Measurements from ENCODE around the gene FAM13C. TPM values are rescaled to one million over a fixed set of nuclear protein-coding genes. Genes with fewer than 3 reads are reported as not detected.
A peak's percentile ranks its signal among the peaks of the same experiment; 100 is the strongest.

Gene FAM13C
- total RNA-seq, 1 donor from 2014 or later = 31.8 TPM

- Histone ChIP-seq H3K4me3 (ENCODE audit: low read length in 3 of 3) (peak overlapping the region in 1 of 3 donors; percentile 32), H3K9ac (ENCODE audit: low read depth in 1 of 3, low read length in 3 of 3) (no peak overlapping the region), H3K36me3 (ENCODE audit: control insufficient read depth in 3 of 3, insufficient read depth in 3 of 3, low read length in 3 of 3) (peaks cover 0 to 4% (median 0%) of the 10 kb centered on the region in 3 donors), H3K27ac (ENCODE audit: low read depth, low read length) (peak overlapping the region; percentile 56), H3K4me1 (ENCODE audit: control insufficient read depth in 3 of 3, insufficient read depth in 3 of 3, low read length in 3 of 3) (peaks cover 47 to 54% (median 53%) of the 10 kb centered on the region in 3 donors), H3K27me3 (ENCODE audit: control insufficient read depth in 3 of 3, insufficient read depth in 3 of 3, low read length in 3 of 3) (no peaks in the 10 kb centered on the region), H3K9me3 (ENCODE audit: control insufficient read depth in 3 of 3, low read length in 3 of 3) (no peaks in the 10 kb centered on the region)
Measured at GRCh38 chr10:59311025-59311424, 51.3 kb downstream of the FAM13C start.

- Histone ChIP-seq H3K27me3 (ENCODE audit: control insufficient read depth in 3 of 3, insufficient read depth in 3 of 3, low read length in 3 of 3) (no peaks in the 10 kb centered on the region), H3K4me3 (ENCODE audit: low read length in 3 of 3) (no peak overlapping the region), H3K9ac (ENCODE audit: low read depth in 1 of 3, low read length in 3 of 3) (no peak overlapping the region), H3K4me1 (ENCODE audit: control insufficient read depth in 3 of 3, insufficient read depth in 3 of 3, low read length in 3 of 3) (peaks cover 43 to 54% (median 49%) of the 10 kb centered on the region in 3 donors), H3K36me3 (ENCODE audit: control insufficient read depth in 3 of 3, insufficient read depth in 3 of 3, low read length in 3 of 3) (peaks cover 0 to 4% (median 0%) of the 10 kb centered on the region in 3 donors), H3K9me3 (ENCODE audit: control insufficient read depth in 3 of 3, low read length in 3 of 3) (no peaks in the 10 kb centered on the region), H3K27ac (ENCODE audit: low read depth, low read length) (peak overlapping the region; percentile 56)
Measured at GRCh38 chr10:59310324-59310914, 51.9 kb downstream of the FAM13C start.

- Histone ChIP-seq H3K9ac (ENCODE audit: low read depth in 1 of 3, low read length in 3 of 3) (no peak overlapping the region), H3K27ac (ENCODE audit: low read depth, low read length) (no peak overlapping the region), H3K27me3 (ENCODE audit: control insufficient read depth in 3 of 3, insufficient read depth in 3 of 3, low read length in 3 of 3) (no peaks in the 10 kb centered on the region), H3K4me1 (ENCODE audit: control insufficient read depth in 3 of 3, insufficient read depth in 3 of 3, low read length in 3 of 3) (peaks cover 18 to 29% (median 18%) of the 10 kb centered on the region in 3 donors), H3K36me3 (ENCODE audit: control insufficient read depth in 3 of 3, insufficient read depth in 3 of 3, low read length in 3 of 3) (peaks cover 0 to 6% (median 4%) of the 10 kb centered on the region in 3 donors), H3K9me3 (ENCODE audit: control insufficient read depth in 3 of 3, low read length in 3 of 3) (no peaks in the 10 kb centered on the region), H3K4me3 (ENCODE audit: low read length in 3 of 3) (no peak overlapping the region)
Measured at GRCh38 chr10:59304521-59305097, 57.7 kb downstream of the FAM13C start.

- Histone ChIP-seq H3K27me3 (ENCODE audit: control insufficient read depth in 3 of 3, insufficient read depth in 3 of 3, low read length in 3 of 3) (no peaks in the 10 kb centered on the region), H3K27ac (ENCODE audit: low read depth, low read length) (no peak overlapping the region), H3K9me3 (ENCODE audit: control insufficient read depth in 3 of 3, low read length in 3 of 3) (no peaks in the 10 kb centered on the region), H3K36me3 (ENCODE audit: control insufficient read depth in 3 of 3, insufficient read depth in 3 of 3, low read length in 3 of 3) (peaks cover 0 to 6% (median 4%) of the 10 kb centered on the region in 3 donors), H3K4me1 (ENCODE audit: control insufficient read depth in 3 of 3, insufficient read depth in 3 of 3, low read length in 3 of 3) (peaks cover 13 to 18% (median 14%) of the 10 kb centered on the region in 3 donors), H3K9ac (ENCODE audit: low read depth in 1 of 3, low read length in 3 of 3) (no peak overlapping the region), H3K4me3 (ENCODE audit: low read length in 3 of 3) (no peak overlapping the region)
Measured at GRCh38 chr10:59303018-59303417, 59.3 kb downstream of the FAM13C start.

GRCh38 chr10:59302381-59302780, 60.0 kb downstream of the FAM13C start:
- no peaks in the 10 kb centered on the region for H3K9me3 ChIP-seq (ENCODE audit: control insufficient read depth in 3 of 3, low read length in 3 of 3)
- H3K4me3 ChIP-seq (ENCODE audit: low read length in 3 of 3) = no peak overlapping the region
- H3K27ac ChIP-seq (ENCODE audit: low read depth, low read length) = no peak overlapping the region
- H3K36me3 ChIP-seq (ENCODE audit: control insufficient read depth in 3 of 3, insufficient read depth in 3 of 3, low read length in 3 of 3) = peaks cover 0 to 6% (median 4%) of the 10 kb centered on the region in 3 donors
- H3K4me1 ChIP-seq (ENCODE audit: control insufficient read depth in 3 of 3, insufficient read depth in 3 of 3, low read length in 3 of 3) = peaks cover 9 to 18% (median 10%) of the 10 kb centered on the region in 3 donors
- no peaks in the 10 kb centered on the region for H3K27me3 ChIP-seq (ENCODE audit: control insufficient read depth in 3 of 3, insufficient read depth in 3 of 3, low read length in 3 of 3)
- H3K9ac ChIP-seq (ENCODE audit: low read depth in 1 of 3, low read length in 3 of 3) = no peak overlapping the region

GRCh38 chr10:59301067-59301754, 61.1 kb downstream of the FAM13C start:
- Histone ChIP-seq H3K27me3 (ENCODE audit: control insufficient read depth in 3 of 3, insufficient read depth in 3 of 3, low read length in 3 of 3) (no peaks in the 10 kb centered on the region), H3K36me3 (ENCODE audit: control insufficient read depth in 3 of 3, insufficient read depth in 3 of 3, low read length in 3 of 3) (peaks cover 0 to 6% (median 2%) of the 10 kb centered on the region in 3 donors), H3K27ac (ENCODE audit: low read depth, low read length) (no peak overlapping the region), H3K4me3 (ENCODE audit: low read length in 3 of 3) (no peak overlapping the region), H3K4me1 (ENCODE audit: control insufficient read depth in 3 of 3, insufficient read depth in 3 of 3, low read length in 3 of 3) (peaks cover 12 to 24% (median 13%) of the 10 kb centered on the region in 3 donors), H3K9me3 (ENCODE audit: control insufficient read depth in 3 of 3, low read length in 3 of 3) (no peaks in the 10 kb centered on the region), H3K9ac (ENCODE audit: low read depth in 1 of 3, low read length in 3 of 3) (no peak overlapping the region)

- Histone ChIP-seq H3K27me3 (ENCODE audit: control insufficient read depth in 3 of 3, insufficient read depth in 3 of 3, low read length in 3 of 3) (no peaks in the 10 kb centered on the region), H3K4me3 (ENCODE audit: low read length in 3 of 3) (no peak overlapping the region), H3K4me1 (ENCODE audit: control insufficient read depth in 3 of 3, insufficient read depth in 3 of 3, low read length in 3 of 3) (peaks cover 12 to 24% (median 14%) of the 10 kb centered on the region in 3 donors), H3K9me3 (ENCODE audit: control insufficient read depth in 3 of 3, low read length in 3 of 3) (no peaks in the 10 kb centered on the region), H3K36me3 (ENCODE audit: control insufficient read depth in 3 of 3, insufficient read depth in 3 of 3, low read length in 3 of 3) (peaks cover 0 to 6% (median 0%) of the 10 kb centered on the region in 3 donors), H3K27ac (ENCODE audit: low read depth, low read length) (no peak overlapping the region), H3K9ac (ENCODE audit: low read depth in 1 of 3, low read length in 3 of 3) (no peak overlapping the region)
Measured at GRCh38 chr10:59300386-59300785, 62.0 kb downstream of the FAM13C start.

- no peak overlapping the region for H3K9ac ChIP-seq (ENCODE audit: low read depth in 1 of 3, low read length in 3 of 3)
- no peak overlapping the region for H3K4me3 ChIP-seq (ENCODE audit: low read length in 3 of 3)
- peaks cover 0 to 6% (median 0%) of the 10 kb centered on the region in 3 donors for H3K36me3 ChIP-seq (ENCODE audit: control insufficient read depth in 3 of 3, insufficient read depth in 3 of 3, low read length in 3 of 3)
- no peaks in the 10 kb centered on the region for H3K27me3 ChIP-seq (ENCODE audit: control insufficient read depth in 3 of 3, insufficient read depth in 3 of 3, low read length in 3 of 3)
- peaks cover 12 to 29% (median 17%) of the 10 kb centered on the region in 3 donors for H3K4me1 ChIP-seq (ENCODE audit: control insufficient read depth in 3 of 3, insufficient read depth in 3 of 3, low read length in 3 of 3)
- no peaks in the 10 kb centered on the region for H3K9me3 ChIP-seq (ENCODE audit: control insufficient read depth in 3 of 3, low read length in 3 of 3)
- H3K27ac ChIP-seq (ENCODE audit: low read depth, low read length) = no peak overlapping the region
Measured at GRCh38 chr10:59299933-59300332, 62.4 kb downstream of the FAM13C start.

- peaks cover 12 to 21% (median 20%) of the 10 kb centered on the region in 3 donors for H3K4me1 ChIP-seq (ENCODE audit: control insufficient read depth in 3 of 3, insufficient read depth in 3 of 3, low read length in 3 of 3)
Measured at GRCh38 chr10:59290448-59290847, 71.9 kb downstream of the FAM13C start.

GRCh38 chr10:59289853-59290252, 72.5 kb downstream of the FAM13C start:
- Histone ChIP-seq H3K27ac (ENCODE audit: low read depth, low read length) (no peak overlapping the region), H3K4me1 (ENCODE audit: control insufficient read depth in 3 of 3, insufficient read depth in 3 of 3, low read length in 3 of 3) (peaks cover 18 to 23% (median 21%) of the 10 kb centered on the region in 3 donors), H3K9ac (ENCODE audit: low read depth in 1 of 3, low read length in 3 of 3) (no peak overlapping the region), H3K9me3 (ENCODE audit: control insufficient read depth in 3 of 3, low read length in 3 of 3) (no peaks in the 10 kb centered on the region), H3K27me3 (ENCODE audit: control insufficient read depth in 3 of 3, insufficient read depth in 3 of 3, low read length in 3 of 3) (no peaks in the 10 kb centered on the region), H3K36me3 (ENCODE audit: control insufficient read depth in 3 of 3, insufficient read depth in 3 of 3, low read length in 3 of 3) (no peaks in the 10 kb centered on the region), H3K4me3 (ENCODE audit: low read length in 3 of 3) (no peak overlapping the region)

More at GRCh38 chr10:59290448-59290847, 71.9 kb downstream of the FAM13C start:
- no peaks in the 10 kb centered on the region for H3K36me3 ChIP-seq (ENCODE audit: control insufficient read depth in 3 of 3, insufficient read depth in 3 of 3, low read length in 3 of 3)
- H3K9me3 ChIP-seq (ENCODE audit: control insufficient read depth in 3 of 3, low read length in 3 of 3) = no peaks in the 10 kb centered on the region
- no peaks in the 10 kb centered on the region for H3K27me3 ChIP-seq (ENCODE audit: control insufficient read depth in 3 of 3, insufficient read depth in 3 of 3, low read length in 3 of 3)
- H3K9ac ChIP-seq (ENCODE audit: low read depth in 1 of 3, low read length in 3 of 3) = no peak overlapping the region
- H3K27ac ChIP-seq (ENCODE audit: low read depth, low read length) = no peak overlapping the region
- H3K4me3 ChIP-seq (ENCODE audit: low read length in 3 of 3) = no peak overlapping the region
